Suppressor macrophage (primary cell): ENCODE results near the gene BMPR1A.
"Not testable (repeated sequence)": the region's sequence is repeated elsewhere in the genome, so short reads cannot be mapped to it uniquely, and the experiment has no call there.

Experiments used
- DNase-seq, 4 experiments: peaks; one replicate each; pipeline ENCODE4 v3.0.0-alpha.2; 2020 to 2022

Gene BMPR1A

GRCh38 chr10:86970162-86970981 is 214.0 kb downstream of the BMPR1A start:
- DNase-seq = peak in 3 of 4 experiments; percentile 31 to 60 (median 35)

GRCh38 chr10:86970982-86971231 is 214.5 kb downstream of the BMPR1A start:
- DNase-seq = no peak

GRCh38 chr10:86971232-86971991 is 215.0 kb downstream of the BMPR1A start:
- peak; percentile 89 to 96 (median 94) for DNase-seq

GRCh38 chr10:86972613-86973380 is 216.4 kb downstream of the BMPR1A start:
- DNase-seq = no peak

- DNase-seq = no peak
Observed at GRCh38 chr10:86974484-86974883, 218.1 kb downstream of the BMPR1A start.

GRCh38 chr10:86976362-86977056 is 220.1 kb downstream of the BMPR1A start:
- DNase-seq = no peak

GRCh38 chr10:86978457-86978856 is 222.0 kb downstream of the BMPR1A start:
- not testable (repeated sequence) for DNase-seq

- DNase-seq = peak in 1 of 4 experiments; percentile 44
Observed at GRCh38 chr10:86979296-86979818, 222.9 kb downstream of the BMPR1A start.

GRCh38 chr10:86979977-86980448 is 223.6 kb downstream of the BMPR1A start:
- DNase-seq = peak; percentile 56 to 74 (median 62)

GRCh38 chr10:86981020-86981419 is 224.6 kb downstream of the BMPR1A start:
- peak in 2 of 4 experiments; percentile 45 to 51 for DNase-seq

GRCh38 chr10:86981716-86982115 is 225.3 kb downstream of the BMPR1A start:
- DNase-seq = peak; percentile 47 to 77 (median 69)
